HG03460 (cell line): ENCODE data around the gene PPCDC.

Source experiments
- ATAC-seq: cut with Tn5 transposase; IDR thresholded peaks from one replicate; pipeline ENCODE4 v1.9.1; 2021; ENCODE audit not compliant: unreplicated experiment

Gene PPCDC

DNA sequence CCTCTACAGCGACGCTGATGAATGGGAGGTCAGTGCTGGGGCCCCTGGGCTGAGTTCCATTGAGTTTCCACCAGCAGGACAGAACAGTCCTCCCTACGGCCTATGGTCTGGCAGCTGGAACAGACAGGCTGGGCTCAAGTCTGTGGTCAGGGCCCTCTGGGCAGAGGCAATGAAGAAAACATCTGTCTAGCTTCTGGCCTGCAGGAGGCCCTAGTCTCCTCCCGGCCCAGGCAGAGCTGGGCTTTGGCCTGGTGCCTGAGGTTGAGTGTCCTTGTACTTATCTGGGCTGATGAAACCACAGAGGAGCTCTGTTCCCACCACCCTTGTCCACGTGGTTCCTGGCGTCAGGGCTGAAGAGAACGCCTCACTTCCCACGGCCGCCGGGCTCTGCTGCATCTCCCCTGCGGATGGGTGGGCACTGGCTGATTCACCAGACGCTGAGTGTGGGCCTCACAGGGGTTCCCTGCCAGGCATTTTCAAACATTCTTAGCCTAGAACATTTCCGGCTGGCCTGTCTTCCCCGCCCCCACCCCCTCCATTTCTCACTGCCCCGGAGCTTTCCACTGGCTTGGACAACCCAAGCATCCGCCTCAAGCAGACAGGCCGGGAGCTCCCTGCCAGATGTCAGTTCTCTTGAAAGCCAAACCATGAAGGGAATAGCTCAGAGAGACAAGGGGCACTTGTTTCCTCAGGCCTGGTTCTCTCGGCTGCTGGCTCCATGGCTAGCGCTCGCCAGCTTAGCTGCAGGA is 20.3 kb downstream of the PPCDC start:
- peak; percentile 32 for ATAC-seq

DNA sequence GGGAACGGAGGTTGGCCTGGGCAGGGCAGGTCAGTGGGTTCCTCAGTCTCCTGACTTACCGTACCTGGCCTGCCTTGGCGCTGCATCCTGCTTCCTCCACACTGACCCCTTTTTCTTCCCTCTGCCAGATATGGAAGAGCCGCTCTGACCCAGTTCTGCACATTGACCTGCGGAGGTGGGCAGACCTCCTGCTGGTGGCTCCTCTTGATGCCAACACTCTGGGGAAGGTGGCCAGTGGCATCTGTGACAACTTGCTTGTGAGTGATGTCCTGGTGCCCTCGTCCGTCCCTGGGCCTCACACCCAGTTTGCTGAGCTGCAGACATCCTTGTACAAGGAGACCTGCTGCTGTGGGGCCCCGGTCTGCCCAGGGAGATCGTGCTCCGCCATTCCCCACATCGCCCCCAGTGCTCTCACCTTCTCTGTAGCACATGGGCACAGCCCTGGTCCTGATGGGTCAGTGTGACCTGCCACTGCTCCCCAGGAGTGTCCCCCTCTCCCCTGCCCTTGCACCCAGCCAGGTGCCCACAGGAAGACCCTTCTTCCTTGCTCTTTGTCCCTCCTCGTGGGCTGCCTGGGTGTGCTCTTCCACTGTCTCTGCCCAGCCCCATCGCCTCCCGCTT is 21.0 kb downstream of the PPCDC start:
- no peak for ATAC-seq

DNA sequence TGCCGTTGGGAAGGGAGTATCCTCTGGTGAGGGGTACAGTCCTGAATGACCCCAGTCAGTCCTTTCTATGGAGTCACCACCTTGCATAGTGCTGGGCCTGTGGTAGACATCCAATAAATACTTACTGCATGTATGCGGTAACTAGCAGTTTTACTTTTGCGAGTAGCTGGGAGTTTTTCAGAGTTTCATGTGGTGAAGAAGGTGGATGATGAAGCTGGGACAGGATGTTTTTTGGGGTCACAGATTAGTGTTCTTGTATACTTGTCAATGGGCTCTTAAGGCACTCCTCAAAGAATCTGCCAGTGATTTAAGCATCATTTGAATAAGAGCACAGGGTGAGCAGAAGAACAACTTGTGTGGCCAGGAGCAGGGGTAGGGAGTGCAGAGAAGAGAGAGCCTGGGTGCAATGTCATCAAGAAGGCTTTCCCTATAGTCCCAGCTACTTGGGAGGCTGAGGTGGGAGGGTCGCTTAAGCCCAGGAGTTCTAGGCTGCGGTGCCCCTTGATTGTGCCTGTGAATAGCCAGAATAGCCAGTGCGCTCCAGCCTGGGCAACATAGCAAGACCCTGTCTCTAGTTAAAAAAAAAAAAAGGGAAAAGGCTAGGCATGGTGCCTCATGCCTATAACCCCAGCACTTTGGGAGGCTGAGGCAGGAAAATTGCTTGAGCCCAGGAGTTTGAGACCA is 22.1 kb downstream of the PPCDC start:
- ATAC-seq: no peak

DNA sequence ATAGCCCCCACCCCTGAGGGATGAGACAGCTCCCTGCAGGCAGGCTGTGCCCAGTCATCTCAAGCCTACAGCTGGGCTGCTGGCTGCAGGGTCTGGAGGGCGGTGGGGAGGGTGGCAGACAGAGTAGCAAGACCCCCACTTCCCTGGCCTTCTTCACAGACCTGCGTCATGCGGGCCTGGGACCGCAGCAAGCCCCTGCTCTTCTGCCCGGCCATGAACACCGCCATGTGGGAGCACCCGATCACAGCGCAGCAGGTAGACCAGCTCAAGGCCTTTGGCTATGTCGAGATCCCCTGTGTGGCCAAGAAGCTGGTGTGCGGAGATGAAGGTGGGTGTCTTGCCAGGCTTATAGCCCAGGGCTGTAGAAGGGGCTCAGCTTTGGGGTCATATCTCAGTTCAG is 25.0 kb downstream of the PPCDC start:
- ATAC-seq: no peak

DNA sequence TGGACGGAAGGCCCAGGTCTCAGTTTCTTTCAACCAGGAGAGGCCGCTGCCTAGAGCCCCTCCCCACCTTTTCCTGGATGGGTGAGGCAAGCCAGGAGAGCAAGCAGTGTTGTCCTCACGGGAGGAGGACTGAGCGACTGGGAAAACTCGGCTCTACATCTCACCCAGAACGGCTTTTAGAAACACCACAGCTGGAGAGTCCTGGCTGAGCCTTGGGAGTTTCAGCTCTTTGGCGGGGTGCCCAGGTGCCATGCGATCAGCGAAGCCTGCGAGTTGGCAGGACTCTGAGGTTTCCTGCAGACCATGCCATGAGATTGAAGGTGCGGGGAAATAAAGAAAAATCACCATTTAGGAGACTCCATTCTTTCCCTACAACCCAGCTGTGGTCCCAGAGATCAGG is 26.0 kb downstream of the PPCDC start:
- no peak for ATAC-seq

DNA sequence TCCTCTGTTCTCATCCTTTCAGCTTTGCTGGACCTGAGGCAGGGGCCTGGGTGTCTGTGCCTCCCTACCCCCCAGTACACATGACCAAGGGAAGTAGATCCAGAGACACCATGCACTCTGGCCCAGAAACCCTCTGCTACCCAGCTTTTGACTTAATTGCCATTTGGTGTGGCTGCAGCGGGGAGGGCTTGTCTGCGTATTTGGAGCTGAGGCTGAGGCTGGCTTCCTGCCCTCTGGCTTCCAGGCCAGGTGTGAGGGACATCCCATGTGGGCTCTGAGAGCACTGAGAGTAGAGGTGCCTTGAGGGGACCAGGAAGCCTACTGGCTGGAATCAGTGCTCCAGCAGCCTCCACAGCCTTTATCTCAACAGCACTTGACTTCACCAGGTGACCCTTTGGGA is 26.9 kb downstream of the PPCDC start:
- ATAC-seq: no peak

DNA sequence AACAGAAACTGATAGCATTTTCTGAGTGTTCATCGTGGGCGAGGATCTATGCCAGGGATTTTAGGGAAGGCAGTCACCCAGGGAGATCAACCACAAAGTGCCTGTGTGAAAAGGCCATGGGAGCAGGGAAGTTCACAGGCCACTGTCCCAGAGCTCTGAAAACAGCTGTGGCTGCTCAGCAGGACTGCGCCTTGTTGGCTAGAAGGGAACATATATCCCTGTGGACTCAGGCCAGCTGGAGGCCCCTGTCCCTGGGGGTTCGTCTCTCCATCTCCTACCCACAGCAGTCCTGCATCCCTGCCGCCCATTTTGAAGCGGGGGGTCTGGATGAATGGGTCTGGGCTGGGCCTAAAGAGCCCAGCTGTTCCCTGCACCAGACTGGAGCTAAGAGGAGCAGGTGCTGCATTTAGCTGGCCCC is 27.8 kb downstream of the PPCDC start:
- no peak for ATAC-seq

DNA sequence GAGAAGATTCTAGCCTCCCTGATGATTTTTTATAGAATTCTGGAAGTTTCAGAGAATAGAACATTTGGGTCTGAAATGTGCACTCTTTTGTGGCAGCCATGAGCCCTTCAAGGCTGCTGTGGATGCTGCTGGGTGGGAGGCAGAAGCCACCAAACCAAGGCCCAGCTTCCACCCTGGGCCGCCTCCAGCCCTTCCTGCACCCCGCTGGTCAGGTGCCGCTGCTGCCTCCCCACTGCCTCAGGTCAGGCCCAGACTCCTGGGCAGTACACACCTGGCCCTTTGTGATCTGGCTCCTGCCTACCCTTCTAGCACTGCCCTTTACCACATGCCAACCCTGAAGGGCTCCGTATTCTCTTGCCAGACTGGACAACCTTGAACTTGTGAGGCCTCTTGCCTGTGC is 28.3 kb downstream of the PPCDC start:
- ATAC-seq: no peak

DNA sequence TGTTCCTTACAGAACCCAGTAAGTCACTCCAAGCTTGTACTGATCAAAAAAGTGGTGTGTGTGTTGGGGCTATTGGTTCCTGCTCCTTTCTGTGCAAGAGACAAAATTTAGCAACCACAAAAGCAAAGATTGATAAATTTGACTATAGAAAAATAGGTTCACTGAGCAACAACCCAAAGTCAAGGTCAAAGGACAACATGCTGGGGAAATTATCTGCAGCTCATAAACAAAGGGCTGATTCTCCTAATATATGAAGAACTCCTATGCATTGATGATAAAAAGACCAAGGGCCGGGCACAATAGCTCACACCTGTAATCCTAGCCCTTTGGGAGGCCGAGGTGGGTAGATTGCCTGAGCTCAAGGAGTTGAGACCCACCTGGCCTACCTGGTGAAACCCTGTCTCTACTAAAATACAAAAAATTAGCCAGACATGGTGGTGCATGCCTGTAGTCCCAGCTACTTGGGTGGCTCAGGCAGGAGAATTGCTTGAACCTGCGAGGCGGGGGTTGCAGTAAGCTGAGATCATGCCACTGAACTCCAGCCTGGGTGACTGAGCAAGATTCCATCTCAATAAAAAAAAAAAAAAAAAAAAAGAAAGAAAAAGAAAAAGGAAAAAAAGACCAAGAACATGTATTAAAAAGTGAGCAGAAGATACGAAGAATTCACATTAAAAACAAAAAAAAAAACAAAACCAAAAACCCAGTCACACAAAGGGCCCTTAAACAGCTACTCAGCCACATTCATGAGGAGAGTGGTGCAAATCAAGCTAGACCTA is 29.8 kb downstream of the PPCDC start:
- ATAC-seq: no peak

DNA sequence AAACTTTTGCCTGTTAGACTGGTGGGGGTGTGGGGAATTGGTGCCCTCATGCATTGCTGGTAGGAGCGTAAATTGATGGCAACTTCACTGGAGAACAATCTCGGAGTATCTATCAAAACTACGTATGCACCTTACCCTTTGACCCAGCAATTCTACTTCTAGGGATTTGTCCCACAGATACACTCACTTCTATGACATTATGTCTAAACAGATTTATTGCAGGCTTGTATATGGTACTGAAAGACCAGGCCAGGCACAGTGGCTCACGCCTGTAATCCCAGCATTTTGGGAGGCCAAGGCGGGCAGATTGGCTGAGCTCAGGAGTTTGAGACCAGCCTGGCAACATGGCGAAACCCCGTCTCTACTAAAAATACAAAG is 30.3 kb downstream of the PPCDC start:
- no peak for ATAC-seq

DNA sequence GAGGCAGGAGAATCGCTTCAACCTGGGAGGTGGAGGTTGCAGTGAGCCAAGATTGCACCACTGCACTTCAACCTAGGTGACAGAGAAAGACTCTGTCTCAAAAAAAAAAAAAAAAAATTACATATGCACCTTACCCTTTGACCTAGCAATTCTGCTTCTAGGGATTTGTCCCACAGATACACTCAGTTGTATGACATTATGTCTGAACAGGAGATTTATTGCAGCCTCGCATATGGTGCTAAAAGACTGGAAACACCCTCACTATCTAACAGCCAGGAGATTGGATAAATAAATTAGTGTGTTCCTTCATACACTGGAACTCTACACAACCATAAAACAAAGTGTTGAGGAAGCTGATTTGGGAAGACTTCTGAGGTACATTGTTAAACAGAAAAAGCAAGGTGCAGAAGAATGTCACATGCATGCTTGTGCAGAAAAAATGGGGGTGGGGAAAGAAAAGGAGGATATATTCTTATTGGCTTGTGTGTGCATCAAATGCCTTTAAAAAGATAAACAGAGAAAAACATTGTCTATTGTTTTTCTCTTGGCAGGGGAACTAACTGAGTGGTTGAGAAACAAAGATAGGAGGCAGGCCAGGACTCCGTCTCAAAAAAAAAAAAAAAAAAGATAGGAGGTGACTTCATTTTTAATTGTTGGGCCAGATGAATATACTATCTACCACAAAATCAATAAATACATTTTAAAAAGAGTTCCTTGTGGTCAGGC is 30.9 kb downstream of the PPCDC start:
- ATAC-seq: no peak

DNA sequence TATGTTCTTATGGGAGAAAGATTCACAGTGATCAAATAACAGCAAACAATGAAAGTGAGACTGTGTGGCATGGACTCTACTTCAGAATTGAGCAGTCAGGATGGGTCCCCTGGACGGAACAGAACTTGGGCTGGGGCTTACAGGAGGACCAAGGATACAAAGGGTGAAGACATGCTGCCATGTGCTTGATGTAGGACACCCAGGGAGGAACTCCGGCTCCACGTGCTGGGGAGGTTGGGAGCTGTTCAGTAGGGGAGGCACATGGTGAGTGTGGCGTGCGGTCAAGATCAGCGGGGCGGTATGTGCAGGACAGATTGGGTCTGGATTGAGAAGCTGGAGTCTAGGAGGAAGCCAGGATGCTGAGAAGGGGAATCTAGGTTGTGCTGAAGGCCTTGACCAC is 32.6 kb downstream of the PPCDC start:
- ATAC-seq: no peak

DNA sequence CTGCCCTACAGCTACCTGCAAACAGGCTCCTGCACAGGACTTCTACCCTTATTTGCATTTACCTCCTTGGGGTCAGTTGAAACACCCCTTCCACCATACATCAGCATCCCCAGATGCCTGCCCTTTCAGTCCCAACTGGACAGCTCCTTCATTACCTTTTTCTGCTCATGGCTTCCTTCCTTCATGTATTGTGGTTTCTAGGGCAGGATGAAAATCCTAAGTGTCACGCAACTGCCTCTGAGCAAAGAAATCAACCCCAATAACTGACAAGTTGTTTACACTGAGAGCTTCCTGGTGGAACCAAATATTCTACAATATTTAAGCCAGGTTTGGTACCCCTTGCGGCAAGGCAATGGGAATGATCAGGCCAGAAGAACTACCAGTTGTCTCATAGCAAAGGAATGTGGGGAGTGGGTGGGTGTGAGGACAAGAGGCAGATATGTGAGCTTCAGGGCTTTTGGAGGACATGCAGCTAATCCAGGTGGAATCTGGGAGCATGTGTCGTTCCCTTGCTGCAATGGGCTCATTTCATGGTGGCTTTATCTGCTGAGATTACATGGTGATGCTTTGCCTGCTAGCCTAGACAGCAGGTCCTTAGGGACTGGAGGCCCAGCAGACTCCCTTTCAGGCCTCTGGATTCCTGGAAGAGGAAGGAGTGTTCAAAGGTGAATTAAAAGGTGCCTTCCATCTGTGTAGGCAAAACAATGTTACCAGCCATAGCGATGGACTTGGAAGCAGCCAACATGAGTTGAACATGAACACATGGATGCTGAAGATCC is 34.9 kb downstream of the PPCDC start:
- ATAC-seq: no peak

DNA sequence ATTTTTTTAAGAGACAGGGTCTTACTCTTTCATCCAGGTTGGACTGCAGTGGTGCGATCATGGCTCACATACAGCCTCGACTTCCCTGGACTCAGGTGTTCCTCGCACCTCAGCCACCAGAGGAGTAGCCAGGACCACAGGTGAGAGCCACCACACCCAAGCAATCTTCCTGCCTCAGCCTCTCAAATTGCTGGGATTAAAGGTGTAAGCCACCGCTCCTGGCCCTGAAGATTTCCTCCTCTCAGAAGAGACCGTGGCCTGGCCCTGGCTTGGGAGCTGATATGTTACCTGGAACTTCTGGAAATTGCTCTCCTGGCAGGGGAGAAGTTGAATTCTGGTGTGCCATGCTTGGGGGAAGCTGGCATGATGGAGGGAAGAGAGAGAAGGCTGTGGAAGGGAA is 36.2 kb downstream of the PPCDC start:
- ATAC-seq: no peak

DNA sequence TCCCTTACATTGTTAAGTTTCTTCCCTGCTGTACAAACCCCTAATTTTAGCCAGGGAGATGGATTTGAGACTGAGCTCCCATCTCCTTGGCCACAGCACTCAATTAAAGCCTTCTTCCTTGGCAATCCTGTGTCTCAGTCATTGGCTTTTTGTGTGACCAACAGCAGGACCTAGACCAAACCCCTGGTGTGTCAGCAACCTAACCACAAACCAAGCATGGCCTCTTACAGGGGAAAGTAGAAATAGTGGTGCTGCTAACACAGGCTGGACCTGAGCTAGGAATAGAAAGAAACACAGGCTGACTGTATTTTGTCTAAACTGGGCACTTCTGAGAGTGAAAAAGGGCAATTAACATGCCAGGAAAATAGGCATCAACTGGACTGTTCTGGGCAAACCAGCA is 37.9 kb downstream of the PPCDC start:
- ATAC-seq: no peak

DNA sequence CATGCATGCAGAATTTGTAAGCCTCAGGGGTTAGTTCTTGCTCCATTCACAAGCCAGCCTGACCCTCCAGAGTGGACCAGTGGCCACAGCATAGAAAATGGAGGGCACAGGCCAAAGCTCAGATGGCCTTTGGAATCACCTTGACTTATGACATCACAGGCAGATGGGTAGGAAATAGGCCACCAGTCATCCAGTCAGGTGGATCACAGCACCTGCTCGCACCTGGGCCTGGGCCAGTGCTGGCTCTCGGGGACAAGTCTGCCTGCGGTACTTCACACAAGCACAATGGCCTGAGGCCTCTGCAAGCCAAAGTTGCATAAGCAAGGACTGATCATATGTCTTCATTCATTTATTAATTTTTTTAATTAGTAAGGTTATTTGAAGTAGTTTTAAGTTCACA is 39.3 kb downstream of the PPCDC start:
- ATAC-seq: no peak

DNA sequence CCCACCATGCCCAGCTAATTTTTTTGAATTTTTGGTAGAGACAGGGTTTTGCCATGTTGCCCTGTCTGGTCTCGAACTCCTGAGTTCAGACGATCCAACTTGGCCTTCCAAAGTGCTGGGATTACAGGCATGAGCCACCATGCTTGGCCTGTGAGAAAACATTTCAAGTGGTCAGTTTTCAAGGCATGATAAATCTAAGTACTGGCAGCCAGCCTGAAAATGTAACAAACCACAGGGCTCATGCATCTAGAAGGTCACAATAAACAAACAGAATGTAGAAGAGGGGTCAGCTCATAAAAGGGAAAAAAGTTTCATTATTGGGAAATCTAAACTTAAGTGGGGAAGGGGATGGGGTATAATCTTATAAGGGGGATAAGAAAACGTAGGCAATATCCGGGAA is 39.9 kb downstream of the PPCDC start:
- ATAC-seq: no peak

DNA sequence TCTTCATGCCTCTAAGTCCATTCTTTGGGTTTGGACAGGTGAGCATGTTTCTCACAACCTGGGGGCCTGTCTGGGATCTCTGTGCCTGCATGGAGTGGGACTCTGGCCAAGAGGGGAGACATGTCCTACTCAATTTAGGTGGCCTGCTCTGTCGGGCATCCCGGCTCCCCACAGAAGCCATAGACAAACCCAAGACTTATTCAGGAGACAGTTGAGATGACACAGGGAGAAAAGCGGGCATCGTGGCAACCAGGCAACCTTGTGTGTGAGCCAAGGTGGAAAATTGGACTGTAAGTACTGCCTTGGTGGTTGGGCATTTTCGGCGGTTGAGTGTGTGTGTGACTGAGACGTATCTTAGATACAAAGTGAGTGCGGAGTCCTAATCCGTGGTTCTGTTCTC is 40.5 kb downstream of the PPCDC start:
- no peak for ATAC-seq

DNA sequence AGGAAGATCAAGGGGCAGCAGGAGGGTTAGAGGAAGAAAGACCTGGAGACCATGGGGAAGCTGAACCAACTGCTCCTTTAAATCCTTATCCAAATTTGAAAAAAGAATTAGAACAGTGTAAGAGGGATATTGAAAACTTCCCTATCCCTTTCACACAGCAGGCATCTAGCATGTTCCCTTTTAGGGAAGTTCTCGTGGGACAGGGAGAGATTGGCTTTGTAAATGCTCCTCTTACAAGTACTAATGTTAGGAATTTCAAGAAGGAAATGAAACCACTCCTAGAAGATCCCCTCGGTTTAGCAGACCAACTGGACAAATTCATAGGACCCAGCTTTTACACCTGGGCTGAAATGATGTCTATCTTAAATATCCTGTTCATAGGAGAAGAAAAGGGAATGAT is 41.5 kb downstream of the PPCDC start:
- no peak for ATAC-seq

DNA sequence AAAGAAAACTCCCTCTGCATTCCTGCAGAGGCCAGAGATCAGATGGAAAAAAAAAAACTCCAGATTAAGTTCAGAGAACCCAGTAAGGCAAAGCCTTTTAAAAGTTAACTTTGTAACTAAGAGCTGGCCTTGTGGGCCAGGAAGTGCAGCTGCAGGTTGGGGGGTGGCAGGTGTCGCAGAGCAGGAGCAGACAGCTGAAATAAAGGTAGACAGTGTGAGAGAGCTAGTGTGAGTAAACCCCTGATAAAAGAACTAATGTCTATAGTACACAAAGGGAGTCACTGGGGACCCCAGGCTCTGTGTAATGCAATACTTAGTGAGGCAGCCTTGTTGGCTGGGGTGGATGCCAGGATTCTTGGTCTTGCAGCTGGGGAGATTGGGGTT is 42.1 kb downstream of the PPCDC start:
- no peak for ATAC-seq
